RWPE2 (cell line): ENCODE measurements around the gene CCDC187.

Source experiments
- ATAC-seq: fragments of 200-7000 bp; cut with Tn5 transposase; 3 replicates; pipeline ENCODE4 v1.9.1; 2021; ENCODE audit warnings: low read depth
- DNase-seq: peaks from one replicate; pipeline ENCODE4 v3.0.0-alpha.2; 2020; ENCODE audit warnings: low spot score
- H3K27ac ChIP-seq: fragments of 450-650 bp; 2 replicates; pipeline ENCODE4 v1.5.1; 2017; ENCODE audit warnings: mild to moderate bottlenecking; ENCODE audit not compliant: poor library complexity, severe bottlenecking
- H3K27me3 ChIP-seq: fragments of 250-450 bp; sonication (Bioruptor Pico); 2 replicates; pipeline ENCODE4 v1.5.1; 2021; ENCODE audit warnings: mild to moderate bottlenecking, moderate library complexity; ENCODE audit not compliant: insufficient read depth, poor library complexity, severe bottlenecking
- H3K36me3 ChIP-seq: fragments of 250-450 bp; sonication (Bioruptor Pico); 2 replicates; pipeline ENCODE4 v1.5.1; 2020; ENCODE audit warnings: low read depth, mild to moderate bottlenecking, moderate library complexity
- H3K4me1 ChIP-seq: fragments of 250-450 bp; sonication (Bioruptor Pico); 2 replicates; pipeline ENCODE4 v1.5.1; 2021; ENCODE audit warnings: mild to moderate bottlenecking, moderate library complexity; ENCODE audit not compliant: insufficient read depth, poor library complexity, severe bottlenecking
- H3K4me3 ChIP-seq: fragments of 250-450 bp; sonication (Bioruptor Pico); 2 replicates; pipeline ENCODE4 v1.5.1; 2021; ENCODE audit warnings: mild to moderate bottlenecking, moderate library complexity; ENCODE audit not compliant: severe bottlenecking
- H3K9me3 ChIP-seq: fragments of 250-450 bp; sonication (Bioruptor Pico); 2 replicates; pipeline ENCODE4 v1.5.1; 2021; ENCODE audit warnings: mild to moderate bottlenecking, moderate library complexity; ENCODE audit not compliant: severe bottlenecking
- CTCF ChIP-seq: fragments of 450-650 bp; IDR thresholded peaks from one replicate; pipeline ENCODE4 v1.5.1; 2017; ENCODE audit warnings: mild to moderate bottlenecking, moderate library complexity; ENCODE audit not compliant: poor library complexity, severe bottlenecking

The CCDC187 gene

GRCh38 chr9:136241542-136241941 is 62.4 kb downstream of the CCDC187 start:
- DNase-seq, result no peak
- Histone ChIP-seq H3K9me3 (no peaks in the 10 kb centered on the region), H3K4me3 (no peak overlapping the region), H3K27ac (no peak overlapping the region), H3K36me3 (no peaks in the 10 kb centered on the region), H3K27me3 (no peaks in the 10 kb centered on the region), H3K4me1 (peaks cover 9% of the 10 kb centered on the region)
- TF ChIP-seq CTCF, result no peak
- ATAC-seq, result no peak

GRCh38 chr9:136240941-136241340 is 63.0 kb downstream of the CCDC187 start:
- no peak for TF ChIP-seq CTCF
- ATAC-seq, result no peak
- Histone ChIP-seq H3K27ac (no peak overlapping the region), H3K36me3 (no peaks in the 10 kb centered on the region), H3K27me3 (no peaks in the 10 kb centered on the region), H3K4me1 (peaks cover 9% of the 10 kb centered on the region), H3K9me3 (no peaks in the 10 kb centered on the region), H3K4me3 (no peak overlapping the region)
- no peak for DNase-seq

- Histone ChIP-seq H3K4me1 (peaks cover 9% of the 10 kb centered on the region), H3K9me3 (no peaks in the 10 kb centered on the region), H3K4me3 (no peak overlapping the region), H3K27me3 (no peaks in the 10 kb centered on the region), H3K27ac (no peak overlapping the region), H3K36me3 (no peaks in the 10 kb centered on the region)
- no peak for TF ChIP-seq CTCF
- ATAC-seq (no peak), DNase-seq (no peak)
Observed at GRCh38 chr9:136239983-136240330, 63.9 kb downstream of the CCDC187 start.

GRCh38 chr9:136239135-136239982 is 64.5 kb downstream of the CCDC187 start:
- no peaks in the 10 kb centered on the region for H3K27me3 ChIP-seq
- H3K4me1 ChIP-seq, result peaks cover 4% of the 10 kb centered on the region
- ATAC-seq (no peak), DNase-seq (no peak)
- H3K27ac ChIP-seq, result no peak overlapping the region
- no peaks in the 10 kb centered on the region for H3K36me3 ChIP-seq
- no peak overlapping the region for H3K4me3 ChIP-seq
- no peak for TF ChIP-seq CTCF
- H3K9me3 ChIP-seq, result no peaks in the 10 kb centered on the region

- Histone ChIP-seq H3K4me1 (no peaks in the 10 kb centered on the region), H3K27ac (no peak overlapping the region), H3K4me3 (no peak overlapping the region), H3K36me3 (no peaks in the 10 kb centered on the region), H3K9me3 (no peaks in the 10 kb centered on the region), H3K27me3 (no peaks in the 10 kb centered on the region)
- no peak for TF ChIP-seq CTCF
- DNase-seq (no peak), ATAC-seq (no peak)
Observed at GRCh38 chr9:136238342-136238732, 65.6 kb downstream of the CCDC187 start.
